Activated naive CD8-positive, alpha-beta T cell (primary cell): Measurements from ENCODE around the gene DPYD.
A peak's percentile ranks its signal among the peaks of the same experiment; 100 is the strongest.

Experiments
- H3K27ac Mint-ChIP-seq: one replicate; pipeline ENCODE4 v1.8.0; 2021; ENCODE audit warnings: mixed read lengths
- H3K27me3 Mint-ChIP-seq: one replicate; pipeline ENCODE4 v1.8.0; 2021; ENCODE audit warnings: mixed read lengths
- H3K36me3 Mint-ChIP-seq: one replicate; pipeline ENCODE4 v1.8.0; 2021; ENCODE audit warnings: mixed read lengths
- H3K4me1 Mint-ChIP-seq: one replicate; pipeline ENCODE4 v1.8.0; 2021; ENCODE audit warnings: low read depth, mixed read lengths
- H3K4me3 Mint-ChIP-seq: one replicate; pipeline ENCODE4 v1.8.0; 2021; ENCODE audit warnings: mild to moderate bottlenecking, mixed read lengths
- H3K9me3 Mint-ChIP-seq: one replicate; pipeline ENCODE4 v1.8.0; 2021; ENCODE audit warnings: low read depth, mixed read lengths

The DPYD gene

DNA sequence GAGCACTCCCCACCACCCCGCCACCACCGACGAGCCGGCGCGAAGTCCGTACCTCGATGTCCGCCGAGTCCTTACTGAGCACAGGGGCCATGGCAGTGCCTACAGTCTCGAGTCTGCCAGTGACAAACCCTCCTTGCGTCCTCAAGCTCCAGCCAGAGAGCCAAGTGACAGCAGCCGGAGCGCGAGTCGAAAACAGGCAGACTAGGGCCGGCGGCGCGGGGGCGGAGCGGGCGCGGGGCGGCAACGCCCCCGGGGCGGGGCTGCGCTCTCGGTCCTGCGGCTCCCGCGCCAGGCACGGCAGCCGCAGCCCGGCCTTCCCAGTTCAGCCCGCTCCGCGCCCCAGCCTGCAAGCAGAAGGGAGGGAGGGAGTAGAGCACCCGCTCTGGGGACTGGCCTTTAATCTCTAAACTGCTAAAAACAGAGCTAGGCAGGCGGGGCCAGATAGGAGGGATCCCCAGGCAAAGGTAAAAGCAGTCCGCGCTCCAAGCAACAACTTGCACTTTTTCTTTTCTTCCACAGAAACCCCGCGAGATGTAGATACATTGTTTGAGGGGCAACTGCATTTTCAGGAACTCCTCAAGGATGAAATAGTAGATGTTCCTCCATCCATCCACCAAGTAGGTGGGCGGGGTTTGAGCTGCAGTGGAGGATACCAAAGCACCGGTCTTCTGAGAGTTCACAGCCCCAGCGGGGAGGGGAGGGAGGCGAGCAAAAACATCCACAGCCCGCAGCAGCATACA is at the start of gene DPYD:
Gene DPYD, minus strand, starts transcription at position 203 of the 740 bp plus-strand sequence. Its CDS starts 112 bp downstream, at position 91.
- Mint-ChIP-seq H3K9me3 (no peaks in the 10 kb centered on the region), H3K27me3 (no peaks in the 10 kb centered on the region), H3K36me3 (no peaks in the 10 kb centered on the region), H3K4me3 (peak within 1 kb of the TSS; percentile 97), H3K4me1 (peaks cover 50% of the 10 kb centered on the region), H3K27ac (peak within 1 kb of the TSS; percentile 92)

- Mint-ChIP-seq H3K4me1 (no peaks in the 10 kb centered on the region), H3K9me3 (peaks cover 4% of the 10 kb centered on the region), H3K27me3 (peaks cover 7% of the 10 kb centered on the region), H3K27ac (no peak overlapping the region), H3K36me3 (no peaks in the 10 kb centered on the region), H3K4me3 (no peak overlapping the region)
These were observed 39.6 kb upstream of the DPYD start for GRCh38 chr1:97960470-97960869.

DNA sequence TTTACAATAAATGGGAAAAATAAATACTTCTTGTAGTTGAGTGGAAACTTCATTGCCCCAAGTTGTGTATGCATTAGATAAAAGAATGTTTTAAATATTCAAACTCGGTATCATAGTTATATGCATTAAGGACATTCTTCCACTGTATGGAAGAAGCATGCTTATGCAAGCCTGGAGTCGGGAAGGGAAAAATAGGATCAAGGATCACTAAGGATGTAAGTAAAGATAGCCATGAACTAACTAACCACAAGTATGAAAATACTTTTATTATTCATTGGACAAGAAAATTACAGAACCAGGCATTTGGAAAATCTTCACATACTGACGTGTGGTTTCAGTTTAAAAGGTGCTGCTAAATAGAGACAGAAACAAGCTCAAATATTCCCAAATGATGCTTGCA is 26.9 kb upstream of the DPYD start:
- peaks cover 2% of the 10 kb centered on the region for H3K36me3 Mint-ChIP-seq
- H3K27me3 Mint-ChIP-seq, result peaks cover 1% of the 10 kb centered on the region
- no peak overlapping the region for H3K4me3 Mint-ChIP-seq
- H3K9me3 Mint-ChIP-seq, result no peaks in the 10 kb centered on the region
- peaks cover 10% of the 10 kb centered on the region for H3K4me1 Mint-ChIP-seq
- no peak overlapping the region for H3K27ac Mint-ChIP-seq

DNA sequence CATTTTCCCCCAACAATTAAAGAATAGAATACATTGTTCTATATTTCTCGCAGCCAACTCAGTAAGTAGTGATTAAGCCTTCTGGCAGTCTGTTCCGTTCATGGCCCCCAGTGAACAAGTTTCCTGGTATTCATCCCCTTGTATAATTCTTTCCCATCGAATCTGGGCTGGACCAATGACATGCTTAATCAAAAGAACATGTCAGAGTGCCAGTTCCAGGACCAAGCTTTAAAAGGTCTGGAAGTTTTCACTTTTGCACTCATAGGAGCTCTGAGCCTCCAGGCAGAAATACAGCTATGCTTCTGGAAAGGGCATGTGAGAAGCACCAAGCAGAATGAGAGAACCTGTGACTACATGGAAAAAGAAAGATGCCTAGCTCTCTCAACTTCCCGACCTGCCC is 22.5 kb upstream of the DPYD start:
- Mint-ChIP-seq H3K4me3 (peak overlapping the region; percentile 6), H3K27ac (no peak overlapping the region), H3K4me1 (peaks cover 24% of the 10 kb centered on the region)

GRCh38 chr1:97942161-97943123 is 21.6 kb upstream of the DPYD start:
- Mint-ChIP-seq H3K4me1 (peaks cover 24% of the 10 kb centered on the region), H3K9me3 (no peaks in the 10 kb centered on the region), H3K36me3 (no peaks in the 10 kb centered on the region), H3K27me3 (no peaks in the 10 kb centered on the region), H3K27ac (peak overlapping the region; percentile 8), H3K4me3 (peak overlapping the region; percentile 71)

More for the DNA sequence above, 22.5 kb upstream of the DPYD start:
- Mint-ChIP-seq H3K36me3 (no peaks in the 10 kb centered on the region), H3K9me3 (no peaks in the 10 kb centered on the region), H3K27me3 (no peaks in the 10 kb centered on the region)

DNA sequence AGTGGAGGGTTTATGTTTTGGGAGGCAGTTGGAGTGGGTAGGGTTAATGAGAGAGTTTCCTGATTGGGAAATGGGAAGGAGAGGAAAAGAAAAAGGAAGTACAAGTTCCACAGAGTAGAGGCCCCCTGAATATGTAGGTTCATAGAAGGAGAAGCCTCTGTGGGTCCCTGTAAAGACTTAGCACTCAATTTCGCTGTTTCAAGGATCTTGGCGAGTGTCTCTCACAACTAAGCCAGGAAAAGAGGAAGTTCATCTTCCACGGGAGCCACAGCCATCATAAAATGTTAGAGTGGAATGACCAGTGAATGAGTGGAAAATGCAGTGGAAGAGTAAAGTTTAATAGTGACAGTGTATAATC is 17.4 kb upstream of the DPYD start:
- no peak overlapping the region for H3K4me3 Mint-ChIP-seq
- H3K27ac Mint-ChIP-seq, result no peak overlapping the region

GRCh38 chr1:97936976-97937375 is 16.1 kb upstream of the DPYD start:
- Mint-ChIP-seq H3K27me3 (no peaks in the 10 kb centered on the region), H3K36me3 (no peaks in the 10 kb centered on the region), H3K4me3 (no peak overlapping the region), H3K4me1 (peaks cover 10% of the 10 kb centered on the region), H3K27ac (no peak overlapping the region), H3K9me3 (no peaks in the 10 kb centered on the region)

More for the DNA sequence above, 17.4 kb upstream of the DPYD start:
- Mint-ChIP-seq H3K27me3 (no peaks in the 10 kb centered on the region), H3K36me3 (no peaks in the 10 kb centered on the region), H3K9me3 (no peaks in the 10 kb centered on the region), H3K4me1 (peaks cover 22% of the 10 kb centered on the region)

- H3K27ac Mint-ChIP-seq, result no peak overlapping the region
- H3K4me3 Mint-ChIP-seq, result no peak overlapping the region
- peaks cover 3% of the 10 kb centered on the region for H3K4me1 Mint-ChIP-seq
- no peaks in the 10 kb centered on the region for H3K9me3 Mint-ChIP-seq
- no peaks in the 10 kb centered on the region for H3K36me3 Mint-ChIP-seq
- H3K27me3 Mint-ChIP-seq, result no peaks in the 10 kb centered on the region
These were observed 13.7 kb upstream of the DPYD start for GRCh38 chr1:97934491-97934890.

GRCh38 chr1:97929874-97930851 is 9.3 kb upstream of the DPYD start:
- H3K4me3 Mint-ChIP-seq, result no peak overlapping the region
- no peaks in the 10 kb centered on the region for H3K27me3 Mint-ChIP-seq
- no peaks in the 10 kb centered on the region for H3K9me3 Mint-ChIP-seq
- H3K36me3 Mint-ChIP-seq, result no peaks in the 10 kb centered on the region
- H3K4me1 Mint-ChIP-seq, result peaks cover 3% of the 10 kb centered on the region
- no peak overlapping the region for H3K27ac Mint-ChIP-seq

- Mint-ChIP-seq H3K4me1 (peaks cover 13% of the 10 kb centered on the region), H3K36me3 (no peaks in the 10 kb centered on the region), H3K27me3 (no peaks in the 10 kb centered on the region), H3K27ac (no peak overlapping the region), H3K9me3 (no peaks in the 10 kb centered on the region), H3K4me3 (no peak overlapping the region)
These were observed 5.3 kb upstream of the DPYD start for GRCh38 chr1:97926017-97926708.

- no peaks in the 10 kb centered on the region for H3K27me3 Mint-ChIP-seq
- H3K4me3 Mint-ChIP-seq, result no peak overlapping the region
- H3K9me3 Mint-ChIP-seq, result no peaks in the 10 kb centered on the region
- no peak overlapping the region for H3K27ac Mint-ChIP-seq
- H3K4me1 Mint-ChIP-seq, result peaks cover 13% of the 10 kb centered on the region
- H3K36me3 Mint-ChIP-seq, result no peaks in the 10 kb centered on the region
These were observed 4.3 kb upstream of the DPYD start for GRCh38 chr1:97925151-97925550.

DNA sequence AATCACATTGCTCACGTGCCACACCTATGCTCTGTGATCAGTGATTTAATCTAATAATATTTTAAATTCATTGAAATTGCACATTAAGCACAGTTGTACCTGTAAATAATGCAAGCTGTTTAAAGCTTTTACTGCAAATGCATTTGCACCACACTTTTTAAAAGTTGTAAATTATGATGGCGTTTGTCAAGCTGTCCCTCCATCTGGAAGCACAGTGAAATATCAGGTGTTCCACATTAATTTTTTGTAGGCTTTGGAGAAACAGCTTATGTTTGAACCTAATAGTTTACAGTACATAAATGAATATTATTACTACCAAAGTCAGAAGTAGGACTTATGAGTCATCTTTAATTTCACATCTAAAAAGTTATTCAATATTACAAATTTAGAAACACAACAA is 3.0 kb upstream of the DPYD start:
- Mint-ChIP-seq H3K9me3 (no peaks in the 10 kb centered on the region), H3K27ac (no peak overlapping the region), H3K36me3 (no peaks in the 10 kb centered on the region), H3K27me3 (no peaks in the 10 kb centered on the region), H3K4me3 (no peak overlapping the region), H3K4me1 (peaks cover 26% of the 10 kb centered on the region)

DNA sequence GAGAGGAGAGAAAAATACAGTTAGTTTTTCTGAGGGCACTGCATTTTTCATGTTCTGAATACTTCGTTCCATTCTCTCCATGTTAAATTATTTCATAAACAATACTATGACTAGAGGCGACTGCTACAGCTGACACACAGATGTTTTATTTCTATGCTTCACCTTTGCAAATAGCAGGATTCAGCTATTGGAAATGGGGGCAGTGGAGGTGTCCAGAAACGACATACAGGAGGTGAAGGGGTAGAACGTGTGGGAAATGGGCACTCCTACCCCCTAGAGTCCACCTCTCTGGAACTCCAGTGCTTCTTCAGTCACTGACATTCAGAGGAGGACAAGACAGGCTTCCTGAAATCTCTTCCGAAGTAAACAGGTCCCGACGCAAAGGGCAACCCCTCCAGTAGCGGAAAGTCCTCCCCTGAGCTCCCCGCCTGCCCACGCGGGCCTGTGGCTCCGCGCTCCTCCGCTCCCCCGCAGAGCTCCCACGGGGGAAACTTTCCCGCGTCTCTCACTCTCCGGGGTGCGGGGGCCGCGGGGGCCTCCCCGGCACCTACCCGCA is 480 bp downstream of the DPYD start:
- peaks cover 53% of the 10 kb centered on the region for H3K4me1 Mint-ChIP-seq
- no peaks in the 10 kb centered on the region for H3K27me3 Mint-ChIP-seq

More for the DNA sequence above, 480 bp downstream of the DPYD start:
- no peaks in the 10 kb centered on the region for H3K36me3 Mint-ChIP-seq
- peak overlapping the region; percentile 93 for H3K4me3 Mint-ChIP-seq
- H3K27ac Mint-ChIP-seq, result peak overlapping the region; percentile 91
- no peaks in the 10 kb centered on the region for H3K9me3 Mint-ChIP-seq
